WI38 (cell line): ENCODE data around the gene STARD3.

ENCODE experiments used
- H3K4me3 ChIP-seq: 2 replicates; pipeline ENCODE4 v1.5.1; 2011; ENCODE audit warnings: low read depth, mild to moderate bottlenecking, control low read depth, low read length
- CTCF ChIP-seq: IDR thresholded peaks from 2 replicates; pipeline ENCODE4 v1.5.1; 2012; ENCODE audit warnings: low read depth, mild to moderate bottlenecking, control low read depth, low read length

STARD3 gene

GRCh38 chr17:39711851-39712250, 74.9 kb downstream of the STARD3 start:
- H3K4me3 ChIP-seq: no peak overlapping the region
- TF ChIP-seq CTCF: no peak
